Right lobe of liver (tissue), 6 donors: ENCODE data around the gene RUBCNL. TPM values are rescaled to one million over a fixed set of nuclear protein-coding genes. Genes with fewer than 3 reads are reported as not detected.
"Not testable (repeated sequence)": the region's sequence is repeated elsewhere in the genome, so short reads cannot be mapped to it uniquely, and the experiment has no call there.

ENCODE experiments used
- ATAC-seq, 4 donors: fragments of 200-7000 bp; cut with Tn5 transposase; one replicate each; pipeline ENCODE4 v1.9.1; 2020; ENCODE audit warnings: mild to moderate bottlenecking in 4 of 4, moderate library complexity in 4 of 4
- DNase-seq, 3 donors: peaks; one replicate each; pipeline ENCODE4 v3.0.0-alpha.2; 2020
- H3K27ac ChIP-seq, 3 donors: fragments of 200-600 bp; one replicate each; pipeline ENCODE4 v1.8.0; 2022
- H3K27me3 ChIP-seq, 2 donors: fragments of 200-600 bp; one replicate each; pipeline ENCODE4 v1.8.0; 2022
- H3K36me3 ChIP-seq, 4 donors: fragments of 200-600 bp; sonication (generic) in 1 of 4; one replicate each; pipeline versions ENCODE4 v1.5.1 to v1.8.0; 2017 to 2022; ENCODE audit warnings: control low read depth in 1 of 4
- H3K4me1 ChIP-seq, 4 donors: fragments of 200-600 bp; sonication (generic) in 1 of 4; one replicate each; pipeline versions ENCODE4 v1.5.1 to v1.8.0; 2017 to 2022; ENCODE audit warnings: control low read depth in 1 of 4
- H3K4me3 ChIP-seq, 3 donors: fragments of 200-600 bp; one replicate each; pipeline ENCODE4 v1.8.0; 2022
- H3K9me3 ChIP-seq, 4 donors: fragments of 200-600 bp; sonication (generic) in 1 of 4; one replicate each; pipeline versions ENCODE4 v1.5.1 to v1.8.0; 2017 to 2022; ENCODE audit warnings: control low read depth in 1 of 4
- CTCF ChIP-seq, 4 donors: fragments of 200-600 bp in 3 of 4; fragments of 450-650 bp in 1 of 4; IDR thresholded peaks; one replicate each; pipeline versions ENCODE4 v1.5.1 to v1.8.0; 2016 to 2022; ENCODE audit warnings: antibody characterized with exemption in 4 of 4, mild to moderate bottlenecking in 2 of 4
- POLR2A ChIP-seq: fragments of 450-650 bp; IDR thresholded peaks from one replicate; pipeline ENCODE4 v1.6.1; 2017; ENCODE audit warnings: antibody characterized with exemption, mild to moderate bottlenecking
- WGBS: methylation state at CpG from one replicate; pipeline ENCODE4 v1.1.6; 2018; ENCODE audit warnings: low coverage, low lambda C conversion rate; ENCODE audit not compliant: insufficient coverage; ENCODE audit errors: missing lambda C conversion rate; 5-methylcytosine and 5-hydroxymethylcytosine counted together
- intact Hi-C, 2 donors: fragments of 100-400 bp; cut with DNase I; formaldehyde crosslinking; loops; one replicate each; pipeline versions ENCODE4 v1.11.2 to v1.14.1; 2022
- long read RNA-seq: library from polyadenylated mRNA; unstranded; transcript quantifications from one replicate; pipeline ENCODE4 v2.0.0, GENCODE V29; 2019
- total RNA-seq, 6 experiments: library from RNA; depleted of rRNA in 2 of 6; stranded (reverse); fragments of >200 nt in 2 of 6; fragmentation: NEBNext Ultra II Directional in 3 of 6; extraction: Animal tissue kit (Norgen Biotek cat#: 25700) in 3 of 6; gene quantifications; one replicate each; pipeline versions ENCODE4 v1.1.0 to v1.2.4, GENCODE V29; 2016 to 2023
- donor health status: DM: no; HTN: yes; CAD: no.
- donor health status: DM: no; HTN: no; CAD: no.
- donor health status: DM: no; HTN: no; CAD: no.
- donor health status: DM: no; HTN: yes; CAD: no.
- donor health status: DM: no; HTN: yes; CAD: no.

Gene RUBCNL
- total RNA-seq: 1 to 10 TPM in 3 of 6 experiments, under 1 TPM in 3; 0.46 to 2.3 (median 1.0) TPM
- long read RNA-seq: 0 reads

- ATAC-seq: peak; percentile 54 to 59 (median 56)
- DNase-seq: peak in 2 of 3 donors; percentile 60
- peak within 1 kb of the TSS; percentile 30 to 51 (median 34) for H3K4me3 ChIP-seq
- H3K36me3 ChIP-seq: no peaks in the 10 kb centered on the region
- peaks cover 0 to 12% of the 10 kb centered on the region in 2 donors for H3K27me3 ChIP-seq
- peaks cover 0 to 12% (median 0%) of the 10 kb centered on the region in 4 donors for H3K4me1 ChIP-seq
- no peak within 1 kb of the TSS for H3K27ac ChIP-seq
- intact Hi-C loops: no loop called here
- TF ChIP-seq CTCF (IDR thresholded peaks at IDR 0.05) (peak in 1 of 4 donors; percentile 4), POLR2A (no peak)
- 5% methylated on average over 16 of the region's 70 CpGs for WGBS
- H3K9me3 ChIP-seq: no peaks in the 10 kb centered on the region
These were observed at the start of gene RUBCNL for GRCh38 chr13:46387064-46387851. Gene RUBCNL (minus strand): TSS chr13:46387252. CDS start chr13:46372475, 14,777 bp downstream.

- 92% methylated on average over 2 of the region's 2 CpGs for WGBS
- DNase-seq: not testable (repeated sequence)
These were observed 42.5 kb upstream of the RUBCNL start for GRCh38 chr13:46429558-46429957.

GRCh38 chr13:46405457-46405856, 18.4 kb upstream of the RUBCNL start:
- Histone ChIP-seq H3K27ac (no peak overlapping the region), H3K27me3 (no peaks in the 10 kb centered on the region), H3K9me3 (no peaks in the 10 kb centered on the region), H3K36me3 (no peaks in the 10 kb centered on the region), H3K4me3 (no peak overlapping the region), H3K4me1 (no peaks in the 10 kb centered on the region)
- intact Hi-C loops: no loop called here
- DNase-seq: no peak
- no peak for TF ChIP-seq CTCF (IDR thresholded peaks at IDR 0.05)
- TF ChIP-seq POLR2A: no peak
- ATAC-seq: no peak

More at GRCh38 chr13:46429558-46429957, 42.5 kb upstream of the RUBCNL start:
- H3K4me1 ChIP-seq, H3K27ac ChIP-seq, H3K36me3 ChIP-seq, intact Hi-C loops, H3K27me3 ChIP-seq, H3K4me3 ChIP-seq, ATAC-seq, H3K9me3 ChIP-seq: not testable (repeated sequence)

- peak overlapping the region in 1 of 3 donors; percentile 33 for H3K27ac ChIP-seq
- H3K4me3 ChIP-seq: no peak overlapping the region
- H3K36me3 ChIP-seq: no peaks in the 10 kb centered on the region
- H3K27me3 ChIP-seq: no peaks in the 10 kb centered on the region
- ATAC-seq: peak in 1 of 4 donors; percentile 13
- no peak for DNase-seq
- intact Hi-C loops: no loop called here
- TF ChIP-seq CTCF (IDR thresholded peaks at IDR 0.05): no peak
- TF ChIP-seq POLR2A: no peak
- 70% methylated on average over 1 of the region's 1 CpG for WGBS
- H3K4me1 ChIP-seq: no peaks in the 10 kb centered on the region
- no peaks in the 10 kb centered on the region for H3K9me3 ChIP-seq
These were observed 17.7 kb upstream of the RUBCNL start for GRCh38 chr13:46404733-46405100.
